ENCODE results near the gene TM4SF20. TPM values are rescaled to one million over a fixed set of nuclear protein-coding genes. Genes with fewer than 3 reads are reported as not detected.

TM4SF20 gene
- total RNA-seq, 2 donors from 2014 or later, result not detected

DNA sequence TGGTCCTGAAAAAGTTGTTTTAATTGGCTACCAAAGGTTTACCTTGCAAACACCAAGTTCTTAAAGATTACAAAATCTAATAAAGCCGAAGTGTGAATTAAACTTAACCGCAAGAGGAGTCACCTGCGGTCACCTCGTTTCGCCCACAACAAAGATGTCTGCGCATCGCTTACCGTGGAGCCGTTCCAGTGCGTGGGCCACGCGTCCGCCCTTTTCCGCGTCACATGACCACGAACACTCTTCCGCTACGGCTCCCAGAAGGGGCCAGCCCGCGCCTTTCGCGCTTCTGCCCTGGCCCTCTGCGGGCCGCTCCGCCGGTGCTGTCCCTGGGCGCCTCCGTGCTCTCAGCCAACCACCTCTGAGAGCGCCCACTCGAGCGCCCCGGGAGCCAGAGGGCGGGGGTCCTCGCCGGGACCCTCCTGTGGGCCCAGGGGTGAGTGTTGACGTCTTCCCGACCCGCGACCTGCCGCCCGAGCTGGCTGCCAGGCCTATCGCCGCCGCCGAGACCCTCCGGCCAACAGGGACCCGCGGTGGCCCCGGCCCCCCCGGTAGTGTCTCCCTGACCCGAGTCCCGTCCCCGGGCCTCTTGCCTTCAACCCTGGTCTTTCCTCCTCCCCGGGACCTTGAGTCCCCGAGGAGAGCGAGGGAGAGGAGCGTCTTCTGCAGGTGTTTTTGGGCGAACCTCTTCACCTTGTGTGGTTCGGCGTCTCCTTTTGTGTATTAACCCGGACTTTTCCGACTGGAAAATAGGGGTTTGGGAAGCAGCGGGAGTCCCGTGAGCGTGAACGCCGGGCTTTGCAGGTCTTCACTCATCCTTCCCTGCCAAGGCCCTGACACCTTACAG lies 53.9 kb downstream of the TM4SF20 start, which contains the start of gene MFF:
MFF (plus strand) TSS at position 257 of the 844 bp plus-strand sequence. CDS start 5,415 bp downstream, outside the sequence.
- peak; percentile 95 for DNase-seq
- H3K9me3 Mint-ChIP-seq, result peaks cover 39% of the 10 kb centered on the region
- Histone ChIP-seq H3K36me3 (ENCODE audit: control insufficient read depth, insufficient read depth, low read length) (peaks cover 11% of the 10 kb centered on the region), H3K9me3 (ENCODE audit: control insufficient read depth, low read length) (peaks cover 31% of the 10 kb centered on the region), H3K27ac (ENCODE audit: low read depth, low read length) (peak within 1 kb of the TSS; percentile 39), H3K9ac (ENCODE audit: extremely low read depth, low read length, poor library complexity, severe bottlenecking) (peak within 1 kb of the TSS; percentile 75), H3K4me1 (ENCODE audit: control insufficient read depth, insufficient read depth, low read length) (no peaks in the 10 kb centered on the region), H3K4me3 (ENCODE audit: low read length) (peak within 1 kb of the TSS; percentile 80), H3K27me3 (ENCODE audit: control insufficient read depth, insufficient read depth, low read length, poor library complexity, severe bottlenecking) (no peaks in the 10 kb centered on the region)
- WGBS, 2 experiments (ENCODE audit: insufficient coverage in 1 of 2, insufficient read length in 1 of 2), result 0% methylated on average over 14 to 67 of the region's 67 CpGs
- H3K4me3 Mint-ChIP-seq, result peak within 1 kb of the TSS; percentile 90
- TF ChIP-seq, protein P1, sequence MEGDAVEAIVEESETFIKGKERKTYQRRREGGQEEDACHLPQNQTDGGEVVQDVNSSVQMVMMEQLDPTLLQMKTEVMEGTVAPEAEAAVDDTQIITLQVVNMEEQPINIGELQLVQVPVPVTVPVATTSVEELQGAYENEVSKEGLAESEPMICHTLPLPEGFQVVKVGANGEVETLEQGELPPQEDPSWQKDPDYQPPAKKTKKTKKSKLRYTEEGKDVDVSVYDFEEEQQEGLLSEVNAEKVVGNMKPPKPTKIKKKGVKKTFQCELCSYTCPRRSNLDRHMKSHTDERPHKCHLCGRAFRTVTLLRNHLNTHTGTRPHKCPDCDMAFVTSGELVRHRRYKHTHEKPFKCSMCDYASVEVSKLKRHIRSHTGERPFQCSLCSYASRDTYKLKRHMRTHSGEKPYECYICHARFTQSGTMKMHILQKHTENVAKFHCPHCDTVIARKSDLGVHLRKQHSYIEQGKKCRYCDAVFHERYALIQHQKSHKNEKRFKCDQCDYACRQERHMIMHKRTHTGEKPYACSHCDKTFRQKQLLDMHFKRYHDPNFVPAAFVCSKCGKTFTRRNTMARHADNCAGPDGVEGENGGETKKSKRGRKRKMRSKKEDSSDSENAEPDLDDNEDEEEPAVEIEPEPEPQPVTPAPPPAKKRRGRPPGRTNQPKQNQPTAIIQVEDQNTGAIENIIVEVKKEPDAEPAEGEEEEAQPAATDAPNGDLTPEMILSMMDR (conservative IDR thresholded peaks at IDR 0.05), result peak; percentile 61
- no peaks in the 10 kb centered on the region for H3K27me3 Mint-ChIP-seq (ENCODE audit: insufficient read depth)
- peaks cover 14% of the 10 kb centered on the region for H3K4me1 Mint-ChIP-seq
- peaks cover 27% of the 10 kb centered on the region for H3K36me3 Mint-ChIP-seq (ENCODE audit: low read depth)
- peak within 1 kb of the TSS; percentile 96 for H3K27ac Mint-ChIP-seq

DNA sequence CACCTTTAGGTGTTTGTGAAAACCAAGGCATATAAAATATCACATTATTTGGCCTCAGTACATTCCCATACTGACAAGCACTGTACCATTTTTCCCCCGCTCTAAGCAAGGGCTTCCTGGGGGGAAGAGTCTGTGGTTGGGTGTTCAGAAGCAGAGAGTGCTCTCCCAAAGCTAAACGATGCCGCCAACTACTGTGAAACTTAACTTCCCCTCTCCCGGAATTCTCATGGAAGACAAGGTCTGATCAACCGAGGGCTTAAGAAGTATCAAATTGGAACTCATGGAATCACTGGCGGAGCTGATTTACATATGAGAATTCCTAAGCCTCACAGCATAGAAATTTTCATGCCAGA lies 54.5 kb downstream of the TM4SF20 start:
- peaks cover 6% of the 10 kb centered on the region for H3K36me3 ChIP-seq (ENCODE audit: control insufficient read depth, insufficient read depth, low read length)
- peaks cover 14% of the 10 kb centered on the region for H3K4me1 Mint-ChIP-seq
- H3K4me1 ChIP-seq (ENCODE audit: control insufficient read depth, insufficient read depth, low read length), result no peaks in the 10 kb centered on the region
- DNase-seq, result peak; percentile 54
- H3K9me3 ChIP-seq (ENCODE audit: control insufficient read depth, low read length), result peaks cover 37% of the 10 kb centered on the region
- no peaks in the 10 kb centered on the region for H3K27me3 Mint-ChIP-seq (ENCODE audit: insufficient read depth)
- H3K27ac ChIP-seq (ENCODE audit: low read depth, low read length), result no peak overlapping the region
- H3K27me3 ChIP-seq (ENCODE audit: control insufficient read depth, insufficient read depth, low read length, poor library complexity, severe bottlenecking), result no peaks in the 10 kb centered on the region
- H3K9me3 Mint-ChIP-seq, result peaks cover 43% of the 10 kb centered on the region
- 27 to 34% methylated on average over 5 to 6 of the region's 6 CpGs for WGBS, 2 experiments (ENCODE audit: insufficient coverage in 1 of 2, insufficient read length in 1 of 2)
- peak overlapping the region; percentile 80 for H3K4me3 ChIP-seq (ENCODE audit: low read length)
- peak overlapping the region; percentile 75 for H3K9ac ChIP-seq (ENCODE audit: extremely low read depth, low read length, poor library complexity, severe bottlenecking)
- peaks cover 24% of the 10 kb centered on the region for H3K36me3 Mint-ChIP-seq (ENCODE audit: low read depth)
- H3K27ac Mint-ChIP-seq, result peak overlapping the region; percentile 88
- H3K4me3 Mint-ChIP-seq, result peak overlapping the region; percentile 90
- TF ChIP-seq, protein P1 (conservative IDR thresholded peaks at IDR 0.05), result no peak

DNA sequence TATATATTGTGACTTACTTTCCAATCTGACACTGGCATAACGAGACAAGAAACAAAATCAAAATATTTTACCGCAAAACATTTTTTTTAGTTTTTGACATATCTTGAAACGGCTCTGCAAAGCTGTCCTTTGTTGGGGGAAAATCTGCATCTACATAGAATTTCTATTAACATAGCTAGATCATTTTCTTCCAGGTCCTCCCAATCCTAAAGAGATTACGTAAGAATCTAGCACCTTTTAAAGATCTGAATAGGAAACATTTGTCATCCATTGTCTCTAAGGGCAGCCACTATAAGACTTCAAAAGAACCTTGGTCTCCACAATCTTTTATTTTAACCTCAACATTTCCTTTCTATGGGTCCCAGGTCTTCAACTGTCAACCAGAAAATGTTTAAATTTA lies 55.3 kb downstream of the TM4SF20 start:
- peaks cover 14% of the 10 kb centered on the region for H3K4me1 Mint-ChIP-seq
- no peak overlapping the region for H3K9ac ChIP-seq (ENCODE audit: extremely low read depth, low read length, poor library complexity, severe bottlenecking)
- WGBS, 2 experiments (ENCODE audit: insufficient coverage in 1 of 2, insufficient read length in 1 of 2), result 86 to 100% methylated on average over 1 to 4 of the region's 4 CpGs
- H3K9me3 Mint-ChIP-seq, result peaks cover 47% of the 10 kb centered on the region
- no peaks in the 10 kb centered on the region for H3K4me1 ChIP-seq (ENCODE audit: control insufficient read depth, insufficient read depth, low read length)
- peak overlapping the region; percentile 80 for H3K4me3 ChIP-seq (ENCODE audit: low read length)
- H3K9me3 ChIP-seq (ENCODE audit: control insufficient read depth, low read length), result peaks cover 43% of the 10 kb centered on the region
- TF ChIP-seq, protein P1 (conservative IDR thresholded peaks at IDR 0.05), result no peak
- no peak overlapping the region for H3K27ac ChIP-seq (ENCODE audit: low read depth, low read length)
- peak overlapping the region; percentile 90 for H3K4me3 Mint-ChIP-seq
- no peaks in the 10 kb centered on the region for H3K36me3 ChIP-seq (ENCODE audit: control insufficient read depth, insufficient read depth, low read length)
- H3K27ac Mint-ChIP-seq, result peak overlapping the region; percentile 88
- H3K27me3 Mint-ChIP-seq (ENCODE audit: insufficient read depth), result no peaks in the 10 kb centered on the region
- no peaks in the 10 kb centered on the region for H3K27me3 ChIP-seq (ENCODE audit: control insufficient read depth, insufficient read depth, low read length, poor library complexity, severe bottlenecking)
- no peak for DNase-seq
- peaks cover 24% of the 10 kb centered on the region for H3K36me3 Mint-ChIP-seq (ENCODE audit: low read depth)

Data from endodermal cell (in vitro differentiated cells).